NOMO-1 (cell line): ENCODE data around the gene LRRC15.

ENCODE experiments used
- DNase-seq, 2 experiments: peaks; one replicate each; lab custom pipeline; 2025; ENCODE audit not compliant: unreplicated experiment in 2 of 2; lab: John Stamatoyannopoulos, UW

Gene LRRC15

DNA sequence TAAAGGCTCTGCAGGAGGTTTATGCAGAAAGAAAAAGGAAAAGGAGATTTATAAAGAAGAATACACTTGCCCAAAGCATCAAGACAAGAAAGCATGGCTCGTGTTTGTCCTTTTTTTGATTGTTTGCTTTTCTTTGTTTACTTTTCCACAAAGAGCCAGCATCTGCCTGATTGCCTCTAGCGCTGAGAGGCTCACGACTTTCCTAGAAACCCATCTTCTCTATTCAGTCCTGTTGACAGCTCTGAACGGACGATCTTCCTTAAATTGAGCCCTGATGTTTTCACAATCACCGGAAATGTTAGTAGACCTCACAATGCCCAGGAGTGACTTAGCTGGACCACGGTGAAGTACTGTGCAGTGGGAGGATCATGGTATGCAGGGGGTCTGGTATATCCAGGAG lies 17.1 kb upstream of the LRRC15 start:
- peak; percentile 22 to 36 for DNase-seq

DNA sequence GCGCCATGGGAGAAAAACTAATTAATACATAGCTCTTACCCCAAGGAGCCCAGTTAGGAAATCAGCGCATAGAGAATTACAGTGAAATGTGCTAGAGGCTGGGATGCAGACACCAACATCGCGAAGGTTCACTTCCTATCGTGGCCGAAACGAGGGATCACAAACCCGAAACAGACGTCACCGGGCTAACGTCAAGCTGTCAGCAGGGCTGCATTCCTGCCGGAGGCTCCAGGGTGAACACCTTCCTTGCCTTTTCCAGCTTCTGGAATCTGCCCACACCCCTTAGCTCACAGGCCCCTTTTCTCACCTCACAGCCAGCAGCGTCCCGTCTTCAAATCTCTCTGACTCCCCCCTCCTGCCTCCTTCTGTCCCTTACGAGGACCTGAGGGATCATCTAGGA lies 16.5 kb upstream of the LRRC15 start:
- no peak for DNase-seq

DNA sequence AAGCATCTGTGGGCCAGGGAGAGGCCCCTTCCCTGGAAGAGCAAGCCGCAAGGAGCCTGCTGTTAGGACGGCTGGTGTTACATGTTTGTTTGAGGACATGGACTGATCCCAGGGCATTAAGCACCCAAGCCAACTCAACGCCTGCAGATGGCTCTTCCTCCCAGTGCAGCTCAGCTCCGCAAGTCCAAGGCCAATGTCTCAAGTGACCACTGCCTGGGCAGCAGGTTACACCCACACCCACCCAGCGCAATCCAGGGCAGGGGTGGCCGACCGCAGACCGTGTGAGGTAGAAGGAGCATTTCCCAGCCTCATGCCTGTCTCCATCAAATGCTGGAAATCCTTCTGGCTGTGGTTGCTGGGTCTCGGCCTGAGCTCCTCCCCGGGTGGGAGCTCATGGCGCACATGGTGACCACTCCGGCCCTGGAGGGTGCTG lies 15.0 kb upstream of the LRRC15 start:
- DNase-seq: no peak

DNA sequence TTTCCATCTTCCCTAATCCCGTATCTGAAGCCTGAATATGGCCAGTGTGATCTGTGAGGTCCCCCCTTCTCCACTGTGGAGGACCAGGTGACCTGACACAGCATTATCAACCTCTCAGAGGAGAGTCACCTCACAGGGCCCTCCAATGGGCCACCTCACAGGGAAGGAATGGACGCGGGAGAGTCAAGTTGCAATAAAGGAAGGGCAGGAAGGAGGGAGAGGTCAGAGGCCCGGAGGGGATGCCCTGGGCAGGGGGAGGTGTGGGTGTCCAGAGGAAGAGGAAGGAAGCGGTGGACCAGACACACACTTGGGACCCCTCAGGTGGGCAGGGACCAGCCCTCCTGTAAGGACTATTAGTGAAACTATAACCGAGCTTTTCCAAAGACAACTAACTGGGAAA lies 14.6 kb upstream of the LRRC15 start:
- no peak for DNase-seq

DNA sequence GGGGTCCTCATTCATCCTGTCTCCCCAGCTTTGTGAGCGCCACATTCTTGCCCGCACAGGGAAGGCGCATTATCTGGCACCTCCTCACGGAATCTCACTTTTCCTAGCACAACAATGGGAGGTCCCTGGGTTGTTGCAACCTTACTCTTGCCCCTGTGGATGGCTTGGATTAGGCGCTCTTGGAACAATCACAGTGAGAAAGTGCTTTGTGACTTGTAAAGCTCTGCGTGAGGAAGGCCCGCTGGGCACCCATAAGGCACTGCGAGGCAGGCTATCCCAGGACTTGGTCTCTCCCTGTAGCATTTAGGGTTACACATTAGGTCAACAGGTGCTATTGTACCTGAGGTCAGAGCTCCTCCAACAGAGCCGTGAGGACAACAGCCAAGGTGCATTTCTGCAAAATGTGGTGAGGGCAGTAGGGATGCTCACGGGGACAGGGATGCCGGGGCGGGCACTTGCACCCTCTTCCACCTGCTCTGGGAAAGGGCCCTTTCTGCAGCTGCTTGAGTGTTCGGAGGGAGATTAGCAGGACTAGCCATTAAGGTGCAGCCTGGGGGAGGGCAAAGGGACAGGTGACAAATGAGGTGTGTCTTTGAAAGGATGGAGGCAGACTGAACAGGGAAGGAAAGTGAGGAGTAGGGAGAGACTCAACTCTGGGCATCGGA lies 13.9 kb upstream of the LRRC15 start:
- no peak for DNase-seq

DNA sequence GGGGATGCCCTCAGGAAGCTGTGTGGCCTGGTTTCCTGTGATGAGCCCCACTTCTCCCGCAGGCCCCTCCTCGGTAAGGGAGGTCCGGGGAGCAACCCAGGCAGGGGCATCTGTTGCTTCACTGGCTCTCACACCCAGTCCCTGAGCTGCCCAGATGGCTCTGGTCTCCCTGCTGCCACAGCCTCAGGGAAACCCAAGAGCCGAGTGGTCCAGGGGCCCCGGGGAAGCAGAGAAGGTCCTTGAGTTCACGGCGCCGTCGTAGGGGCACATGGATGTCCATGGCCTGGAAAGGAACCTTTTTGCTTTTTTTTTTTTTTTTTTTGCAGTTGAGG lies 13.3 kb upstream of the LRRC15 start:
- DNase-seq: no peak

DNA sequence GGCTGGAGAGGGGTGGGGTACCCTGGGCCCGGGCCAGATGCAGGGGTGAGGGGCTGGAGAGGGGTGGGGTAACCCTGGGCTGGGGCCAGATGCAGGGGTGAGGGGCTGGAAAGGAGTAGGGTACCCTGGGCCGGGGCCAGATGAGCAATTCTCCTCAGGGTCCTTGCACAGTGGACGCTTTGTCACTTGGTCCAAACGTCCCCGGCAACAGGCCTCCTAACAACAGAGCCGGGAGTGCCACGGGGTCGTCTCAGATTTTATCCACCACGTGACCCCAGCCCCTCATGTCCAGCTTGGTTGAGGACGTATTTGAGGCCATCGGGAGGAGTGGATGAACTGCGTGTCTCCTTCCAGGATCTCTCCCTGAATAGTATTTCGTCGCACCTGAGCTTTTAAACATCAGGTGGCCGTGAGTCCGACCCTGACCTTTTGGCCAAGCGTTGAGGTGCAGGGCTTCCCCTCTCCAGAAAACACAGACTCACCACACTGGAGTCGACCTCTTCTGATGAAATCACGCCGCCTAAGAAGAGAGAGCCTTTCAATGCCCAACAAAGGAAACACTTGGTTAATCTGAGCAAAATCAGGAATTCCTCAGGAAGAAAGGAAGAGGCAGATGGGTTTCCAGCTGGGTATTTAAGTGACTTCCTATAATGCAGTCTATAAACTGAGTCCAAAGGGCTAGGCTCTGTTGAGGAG lies 12.8 kb upstream of the LRRC15 start:
- DNase-seq: no peak

DNA sequence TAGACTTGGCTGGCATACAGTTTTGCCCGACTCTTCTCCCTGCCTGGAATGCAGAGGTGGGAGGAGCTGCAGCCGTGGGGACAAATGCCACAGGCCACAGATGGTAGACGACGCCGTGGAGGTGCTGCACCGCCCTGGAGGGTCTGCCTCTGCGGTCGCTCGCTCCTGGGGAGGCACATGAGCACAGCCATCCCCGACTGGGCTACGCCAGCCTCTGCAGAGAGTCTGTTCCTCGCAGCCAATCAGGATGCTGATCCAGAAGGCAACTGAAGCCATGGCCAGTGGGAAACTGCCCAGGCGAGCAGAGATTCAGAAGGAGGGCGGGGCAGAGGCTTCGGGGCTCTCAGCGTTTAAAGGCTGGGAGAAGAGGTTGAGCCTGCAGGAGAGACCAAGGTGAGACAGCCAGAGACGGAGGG lies 11.9 kb upstream of the LRRC15 start:
- no peak for DNase-seq

DNA sequence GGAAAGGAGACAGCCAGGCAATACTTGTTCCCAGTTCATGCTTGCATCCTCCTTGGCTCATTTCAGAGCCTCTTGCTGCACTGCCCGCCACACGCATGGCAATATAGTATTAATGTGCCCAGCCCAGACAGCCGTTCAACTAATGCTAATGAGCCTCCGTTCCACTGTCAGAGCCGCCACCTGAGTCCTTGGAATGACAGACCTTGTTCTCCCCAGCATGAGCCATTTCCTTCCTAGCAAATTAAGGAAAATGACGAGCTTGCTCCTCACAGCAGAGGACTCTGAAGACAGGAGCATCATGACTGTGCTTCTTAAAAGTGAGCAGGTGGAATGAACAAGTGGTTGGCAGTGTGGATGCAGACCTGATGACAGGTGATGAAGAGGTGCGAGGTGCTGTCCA lies 10.8 kb upstream of the LRRC15 start:
- no peak for DNase-seq

DNA sequence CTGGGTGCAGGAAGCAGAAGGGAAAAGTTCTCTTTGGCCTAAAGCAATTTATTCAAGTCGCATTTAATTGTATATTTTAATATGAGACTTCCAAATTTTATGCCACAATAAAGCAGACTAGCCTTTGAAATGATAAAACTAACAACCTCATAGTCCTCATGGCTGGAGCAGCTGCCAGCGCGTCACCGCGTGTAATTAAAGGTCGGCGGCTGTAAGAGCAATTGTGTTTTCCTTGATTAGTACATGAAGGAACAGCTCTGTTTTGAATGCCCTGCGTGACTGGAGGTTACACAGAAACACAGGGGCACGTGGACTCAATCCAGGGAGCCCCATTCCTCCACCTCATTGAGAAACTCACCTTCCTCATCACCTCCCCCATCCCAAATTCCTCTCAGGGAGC lies 10.1 kb upstream of the LRRC15 start:
- DNase-seq: no peak

DNA sequence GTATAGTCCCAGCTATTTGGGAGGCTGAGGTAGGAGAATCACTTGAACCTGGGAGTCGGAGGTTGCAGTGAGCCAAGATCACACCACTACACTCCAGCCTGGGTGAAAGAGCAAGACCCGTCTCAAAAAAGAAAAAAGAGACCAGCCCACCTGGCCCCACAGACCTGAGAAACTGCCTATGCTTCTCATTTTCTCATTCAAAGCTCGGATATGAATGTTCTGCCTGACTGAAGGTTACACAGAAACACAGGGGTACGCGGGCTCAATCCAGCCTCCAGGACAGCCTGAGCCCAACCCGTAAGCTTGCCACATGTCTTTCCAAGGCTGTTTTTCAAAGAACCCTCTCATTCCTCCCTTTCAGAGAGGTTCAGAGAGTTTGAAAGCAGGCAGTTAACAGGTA lies 9.7 kb upstream of the LRRC15 start:
- no peak for DNase-seq

DNA sequence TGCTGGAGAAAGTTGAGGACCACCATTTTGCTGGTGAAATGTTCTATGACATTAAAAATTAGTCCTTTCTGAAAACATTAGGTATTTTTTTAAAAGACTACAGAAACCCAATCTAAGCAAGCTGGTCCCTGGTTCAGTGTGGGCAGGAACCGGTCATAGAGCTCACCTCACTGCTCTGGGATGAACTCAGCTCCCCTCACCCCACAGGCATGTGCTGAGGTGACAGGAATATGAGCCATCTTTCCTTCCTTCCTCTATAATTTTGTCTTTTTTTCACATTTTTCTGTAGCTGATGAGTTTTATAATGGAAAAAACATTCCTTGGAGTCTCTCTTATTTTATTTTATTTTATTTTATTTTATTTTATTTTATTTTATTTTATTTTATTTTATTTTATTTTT lies 8.2 kb upstream of the LRRC15 start:
- DNase-seq: no peak

DNA sequence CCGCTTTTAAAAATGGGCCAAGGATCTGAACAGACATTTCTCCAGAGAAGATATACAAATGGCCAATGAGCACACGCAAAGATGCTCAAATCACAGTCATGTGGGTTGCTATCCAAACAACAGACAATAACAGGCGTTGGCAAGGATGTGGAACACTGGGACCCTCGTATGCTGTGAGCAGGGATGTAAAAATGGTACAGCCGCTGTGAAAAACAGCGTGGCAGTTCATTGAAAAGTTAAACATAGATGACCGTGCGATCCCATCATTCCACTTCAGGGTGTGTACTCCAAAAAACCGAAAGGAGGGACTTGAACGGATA lies 6.7 kb upstream of the LRRC15 start:
- no peak for DNase-seq

DNA sequence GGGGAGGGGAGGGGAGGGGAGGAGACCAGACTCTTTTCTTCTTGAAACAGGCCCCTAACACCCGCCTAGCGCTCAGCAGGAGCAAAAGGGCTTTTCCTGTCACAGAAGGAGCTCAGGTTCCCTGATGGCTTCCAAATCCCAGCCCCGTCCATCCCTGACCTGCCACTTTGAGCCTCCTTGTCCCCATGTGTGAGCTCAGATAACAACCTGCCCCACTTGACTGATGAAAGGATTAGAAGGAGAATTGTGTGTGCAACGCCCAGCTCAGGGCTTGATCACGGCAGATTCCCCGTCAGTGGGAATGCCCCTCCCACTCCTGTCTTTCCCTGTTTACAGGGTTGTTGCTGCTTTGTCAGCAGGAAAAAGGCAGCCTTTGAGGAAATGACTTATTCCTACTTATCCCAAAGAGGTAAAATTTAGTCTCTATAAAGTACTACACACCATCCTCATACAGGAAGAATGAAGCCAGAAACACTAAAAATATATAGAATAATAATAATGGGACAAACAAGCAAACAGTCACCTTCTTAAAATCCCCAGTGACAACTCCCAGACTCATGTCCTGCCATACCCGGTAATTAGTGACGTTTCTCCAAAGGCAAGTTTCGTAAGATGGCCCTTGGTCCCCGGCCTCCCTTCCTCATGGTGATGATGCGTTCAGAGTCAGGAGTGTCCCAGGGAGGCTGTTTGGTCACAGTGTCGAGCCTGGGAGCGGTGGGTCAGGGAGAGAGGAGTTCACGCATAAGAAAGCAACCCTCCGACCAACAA lies 6.1 kb upstream of the LRRC15 start:
- no peak for DNase-seq

DNA sequence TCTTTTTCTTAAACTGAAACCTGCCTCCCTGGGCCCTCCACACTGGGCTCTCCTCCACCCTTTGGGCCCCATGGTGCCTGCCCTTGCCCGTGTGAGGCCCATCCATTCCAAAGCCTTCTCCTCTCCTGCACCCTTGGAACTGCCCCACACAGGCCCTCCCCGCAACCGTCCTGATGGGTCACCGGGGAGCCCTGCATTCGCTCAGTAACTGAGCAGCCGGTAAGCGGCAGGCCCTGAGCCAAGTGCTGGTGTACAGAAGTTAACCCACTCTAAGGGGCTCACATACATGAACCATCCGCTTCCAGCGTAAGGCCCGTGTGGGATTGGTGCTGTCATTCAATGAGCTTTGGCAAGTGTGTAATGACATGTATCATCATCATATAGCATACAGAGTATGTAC lies 5.4 kb upstream of the LRRC15 start:
- DNase-seq: no peak

DNA sequence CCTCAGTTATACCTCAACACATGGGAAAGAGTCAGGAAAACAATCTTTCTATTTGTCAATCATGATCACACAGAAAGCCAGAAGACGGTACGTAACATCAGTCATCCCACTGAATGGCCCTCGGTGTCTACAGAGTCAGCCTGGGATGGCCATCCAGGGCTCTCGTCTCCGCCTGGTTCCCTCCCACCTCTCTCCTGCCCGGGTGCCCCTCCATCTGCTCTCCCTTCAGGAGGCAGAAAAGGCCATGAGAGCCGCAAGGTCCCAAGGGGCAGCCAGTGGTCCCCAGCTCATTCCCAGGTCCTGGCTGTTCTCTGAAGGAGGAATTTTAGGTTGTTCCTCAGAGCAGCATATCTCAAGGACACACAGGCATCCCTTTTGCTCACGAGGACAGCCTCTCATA lies 4.4 kb upstream of the LRRC15 start:
- DNase-seq: no peak

DNA sequence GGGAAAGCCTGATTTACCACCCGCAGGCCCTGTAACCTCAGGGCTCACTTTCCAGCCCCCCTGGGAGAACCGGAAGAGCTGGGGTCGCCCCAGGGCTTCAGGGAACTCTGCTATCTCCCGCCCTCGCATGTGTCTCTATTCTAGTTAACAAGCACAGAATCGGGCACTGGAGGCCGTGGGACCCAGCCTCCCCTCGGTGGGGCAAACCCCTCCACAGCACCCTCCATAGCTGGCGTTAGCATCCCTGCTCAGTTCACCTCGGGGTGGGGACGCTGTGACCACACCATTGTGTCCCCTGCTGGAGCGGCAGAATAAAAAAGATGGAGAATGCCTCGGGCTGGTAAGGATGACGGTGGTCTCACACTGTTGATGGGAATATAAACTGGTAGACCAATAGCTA lies 3.5 kb upstream of the LRRC15 start:
- DNase-seq: no peak

DNA sequence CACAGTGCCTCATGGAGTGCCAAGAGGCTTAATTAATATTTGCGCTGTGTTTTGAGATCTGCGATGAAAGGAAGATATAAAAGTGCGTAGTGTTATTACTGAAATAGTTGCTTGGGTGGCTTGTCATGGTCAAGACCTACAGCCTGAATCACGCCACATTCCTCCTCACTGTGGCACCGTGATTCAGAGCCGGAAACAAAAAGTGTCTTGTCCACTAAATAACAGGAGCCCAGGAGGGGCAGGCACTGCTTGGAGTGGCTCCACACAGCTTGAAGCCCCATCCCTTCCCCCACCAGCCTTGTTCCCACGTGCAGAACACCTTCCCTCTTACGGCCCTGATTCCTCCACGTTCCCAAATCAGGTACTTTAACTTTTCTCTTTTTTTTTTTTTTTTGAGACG lies 1.2 kb upstream of the LRRC15 start:
- DNase-seq: no peak

DNA sequence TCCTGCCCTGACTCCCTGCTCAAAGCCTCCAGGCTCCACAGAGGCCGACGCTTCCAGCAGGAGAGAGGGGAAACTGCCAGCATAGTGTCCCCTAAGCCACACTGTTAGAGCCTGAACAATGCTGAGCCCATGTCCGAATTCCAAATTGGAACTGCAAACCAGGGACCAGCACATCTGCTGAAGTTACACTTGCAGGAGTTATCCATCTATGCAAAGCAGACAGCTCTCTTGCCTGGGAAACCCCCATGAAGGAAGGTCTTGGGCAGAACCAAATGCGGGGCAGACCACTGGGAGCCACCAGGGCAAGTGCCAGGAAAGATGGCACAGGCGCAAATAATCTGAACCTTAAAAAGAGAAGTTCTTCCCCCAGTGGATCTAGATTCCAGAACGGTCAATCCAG lies 625 bp downstream of the LRRC15 start:
- DNase-seq: no peak

DNA sequence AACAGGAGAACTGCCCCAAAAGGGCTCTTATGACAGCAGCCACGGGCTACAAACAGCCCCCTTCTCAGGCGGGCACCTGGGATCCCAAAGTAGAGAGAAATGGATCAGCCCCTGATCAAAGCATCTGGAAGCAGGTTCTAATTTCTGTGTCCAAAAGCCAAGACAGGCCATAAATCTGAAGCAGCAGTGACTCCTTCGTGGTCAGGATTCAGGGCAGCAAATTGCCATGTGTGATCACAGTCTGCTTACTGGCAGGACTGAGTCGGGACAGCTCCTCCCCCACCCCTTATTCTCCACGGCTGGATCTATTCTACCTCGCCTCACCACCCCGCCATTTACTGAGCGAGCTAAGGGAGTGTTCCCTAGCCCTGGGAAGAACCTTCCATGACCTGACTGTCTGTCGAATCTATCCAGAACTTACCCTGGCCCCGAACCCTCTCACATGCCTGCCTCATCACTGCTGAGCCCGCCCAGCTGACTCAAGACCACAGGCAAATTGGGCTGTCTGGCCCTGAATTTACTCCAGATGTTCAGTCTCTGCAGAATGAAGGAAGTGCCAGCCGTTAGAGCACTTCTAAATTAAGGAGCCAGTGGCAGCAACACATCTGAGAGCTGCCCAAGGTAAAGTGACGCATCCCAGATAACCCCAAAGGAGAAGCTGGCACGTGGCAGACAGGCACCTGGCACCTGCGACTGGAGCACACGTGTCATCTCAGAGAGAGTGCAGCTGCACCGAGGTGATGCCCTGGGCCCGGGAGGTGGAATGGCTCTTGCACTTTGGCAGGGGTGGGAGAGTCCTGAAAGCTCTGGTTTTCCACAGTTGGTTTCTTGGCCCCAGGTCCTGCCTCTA lies 1.3 kb downstream of the LRRC15 start:
- DNase-seq: no peak

DNA sequence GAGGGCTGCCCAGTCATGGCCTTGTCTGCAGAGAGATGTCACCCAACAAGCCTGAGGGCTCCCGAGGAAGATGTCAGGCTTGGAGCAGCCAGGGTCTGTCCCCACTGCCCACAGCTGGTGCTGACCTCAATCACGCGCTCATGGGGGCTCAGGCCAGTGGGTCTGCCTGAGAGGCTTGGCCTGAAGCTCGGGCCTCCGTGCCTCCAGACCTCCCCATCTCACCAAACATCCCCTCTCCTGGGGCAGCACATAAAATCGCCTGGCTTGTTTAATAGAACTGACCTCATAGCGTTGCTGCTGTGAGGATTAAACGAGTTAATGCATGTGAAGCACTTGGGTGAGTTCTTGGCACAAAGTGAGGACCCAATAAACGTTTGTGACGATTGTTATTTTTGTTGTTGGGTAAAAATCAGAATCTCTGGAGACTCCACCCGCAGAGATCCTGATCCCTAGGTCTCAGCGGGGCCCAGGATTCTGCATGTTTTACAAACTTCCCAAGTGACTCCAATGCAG lies 3.5 kb downstream of the LRRC15 start:
- no peak for DNase-seq
